Immature natural killer cell (primary cell): ENCODE results near the gene RUNX1. TPM values are rescaled to one million over a fixed set of nuclear protein-coding genes. Genes with fewer than 3 reads are reported as not detected.

Experiments used
- DNase-seq, 3 donors: peaks; one replicate each; pipeline ENCODE4 v3.0.0; 2022; ENCODE audit warnings: mixed read lengths in 1 of 3
- H3K27ac Mint-ChIP-seq, 6 donors: one replicate each; pipeline ENCODE4 v1.8.0; 2020; ENCODE audit warnings: mixed read lengths in 6 of 6, mild to moderate bottlenecking in 5 of 6, inconsistent platforms in 4 of 6, moderate library complexity in 3 of 6
- H3K27me3 Mint-ChIP-seq, 3 donors: one replicate each; pipeline ENCODE4 v1.8.0; 2020 to 2021; ENCODE audit warnings: low read depth in 3 of 3, mild to moderate bottlenecking in 3 of 3, mixed read lengths in 3 of 3, moderate library complexity in 3 of 3, inconsistent platforms in 1 of 3
- H3K36me3 Mint-ChIP-seq, 3 donors: one replicate each; pipeline ENCODE4 v1.8.0; 2020; ENCODE audit warnings: mixed read lengths in 3 of 3, inconsistent platforms in 2 of 3, mild to moderate bottlenecking in 2 of 3
- H3K4me1 Mint-ChIP-seq, 2 donors: one replicate each; pipeline ENCODE4 v1.8.0; 2020; ENCODE audit warnings: inconsistent platforms in 2 of 2, mild to moderate bottlenecking in 2 of 2, mixed read lengths in 2 of 2, moderate library complexity in 1 of 2
- H3K4me3 Mint-ChIP-seq, 5 donors: one replicate each; pipeline ENCODE4 v1.8.0; 2020; ENCODE audit warnings: mild to moderate bottlenecking in 5 of 5, mixed read lengths in 5 of 5, inconsistent platforms in 3 of 5, moderate library complexity in 3 of 5
- H3K9me3 Mint-ChIP-seq, 6 donors: one replicate each; pipeline ENCODE4 v1.8.0; 2020; ENCODE audit warnings: mild to moderate bottlenecking in 6 of 6, mixed read lengths in 6 of 6, inconsistent platforms in 4 of 6, moderate library complexity in 3 of 6
- polyA plus RNA-seq, 3 donors: library from polyadenylated mRNA; unstranded; fragments of 300-500 nt; fragmentation: Illumina TruSeq; gene quantifications; one replicate each; pipeline ENCODE4 v1.2.3, GENCODE V29; 2021

RUNX1 gene
- polyA plus RNA-seq, 3 donors from 2014 or later: 6.2 to 25.2 (median 10.6) TPM

- Mint-ChIP-seq H3K36me3 (peaks cover 20 to 32% (median 24%) of the 10 kb centered on the region in 3 donors), H3K27ac (peak overlapping the region; percentile 76 to 87 (median 78)), H3K9me3 (no peaks in the 10 kb centered on the region), H3K4me3 (peak overlapping the region in 4 of 5 donors; percentile 13 to 62 (median 52)), H3K27me3 (peaks cover 0 to 5% (median 2%) of the 10 kb centered on the region in 3 donors), H3K4me1 (peaks cover 48 to 59% of the 10 kb centered on the region in 2 donors)
- DNase-seq: peak; percentile 62 to 71 (median 63)
These were observed 248.1 kb downstream of the RUNX1 start for GRCh38 chr21:34800797-34801518.

- peaks cover 16 to 41% (median 17%) of the 10 kb centered on the region in 3 donors for H3K36me3 Mint-ChIP-seq
- no peak for DNase-seq
- H3K4me3 Mint-ChIP-seq: no peak overlapping the region
- peak overlapping the region in 5 of 6 donors; percentile 5 to 61 (median 54) for H3K27ac Mint-ChIP-seq
- no peaks in the 10 kb centered on the region for H3K9me3 Mint-ChIP-seq
- H3K27me3 Mint-ChIP-seq: peaks cover 0 to 2% (median 2%) of the 10 kb centered on the region in 3 donors
- H3K4me1 Mint-ChIP-seq: peaks cover 34 to 42% of the 10 kb centered on the region in 2 donors
These were observed 250.0 kb downstream of the RUNX1 start for GRCh38 chr21:34799092-34799491.

- H3K36me3 Mint-ChIP-seq: peaks cover 12 to 39% (median 17%) of the 10 kb centered on the region in 3 donors
- H3K9me3 Mint-ChIP-seq: no peaks in the 10 kb centered on the region
- no peak for DNase-seq
These were observed 251.1 kb downstream of the RUNX1 start for GRCh38 chr21:34797921-34798535.

GRCh38 chr21:34797201-34797525, 251.9 kb downstream of the RUNX1 start:
- DNase-seq: no peak
- Mint-ChIP-seq H3K4me3 (no peak overlapping the region), H3K27me3 (peaks cover 0 to 2% (median 2%) of the 10 kb centered on the region in 3 donors), H3K4me1 (peaks cover 23 to 26% of the 10 kb centered on the region in 2 donors), H3K9me3 (no peaks in the 10 kb centered on the region), H3K27ac (peak overlapping the region in 4 of 6 donors; percentile 30 to 57 (median 44)), H3K36me3 (peaks cover 12 to 42% (median 21%) of the 10 kb centered on the region in 3 donors)

More at GRCh38 chr21:34797921-34798535, 251.1 kb downstream of the RUNX1 start:
- no peak overlapping the region for H3K4me3 Mint-ChIP-seq
- H3K27ac Mint-ChIP-seq: peak overlapping the region in 2 of 6 donors; percentile 17 to 23
- H3K4me1 Mint-ChIP-seq: peaks cover 32 to 35% of the 10 kb centered on the region in 2 donors
- peaks cover 0 to 2% (median 2%) of the 10 kb centered on the region in 3 donors for H3K27me3 Mint-ChIP-seq

GRCh38 chr21:34796518-34797200, 252.4 kb downstream of the RUNX1 start:
- Mint-ChIP-seq H3K4me3 (no peak overlapping the region), H3K9me3 (no peaks in the 10 kb centered on the region), H3K36me3 (peaks cover 12 to 42% (median 21%) of the 10 kb centered on the region in 3 donors), H3K27me3 (peaks cover 0 to 2% (median 2%) of the 10 kb centered on the region in 3 donors), H3K27ac (peak overlapping the region in 4 of 6 donors; percentile 30 to 57 (median 44)), H3K4me1 (peaks cover 18 to 21% of the 10 kb centered on the region in 2 donors)
- DNase-seq: no peak

GRCh38 chr21:34795548-34796180, 253.4 kb downstream of the RUNX1 start:
- DNase-seq: no peak
- Mint-ChIP-seq H3K4me3 (no peak overlapping the region), H3K4me1 (peaks cover 9 to 11% of the 10 kb centered on the region in 2 donors), H3K27ac (peak overlapping the region in 5 of 6 donors; percentile 16 to 63 (median 52)), H3K27me3 (peaks cover 0 to 2% (median 2%) of the 10 kb centered on the region in 3 donors), H3K36me3 (peaks cover 12 to 49% (median 24%) of the 10 kb centered on the region in 3 donors), H3K9me3 (no peaks in the 10 kb centered on the region)

- peaks cover 12 to 51% (median 25%) of the 10 kb centered on the region in 3 donors for H3K36me3 Mint-ChIP-seq
- peaks cover 0 to 2% (median 2%) of the 10 kb centered on the region in 3 donors for H3K27me3 Mint-ChIP-seq
- H3K9me3 Mint-ChIP-seq: no peaks in the 10 kb centered on the region
- no peak overlapping the region for H3K4me3 Mint-ChIP-seq
- peaks cover 7 to 8% of the 10 kb centered on the region in 2 donors for H3K4me1 Mint-ChIP-seq
- no peak for DNase-seq
- peak overlapping the region in 5 of 6 donors; percentile 16 to 63 (median 52) for H3K27ac Mint-ChIP-seq
These were observed 253.9 kb downstream of the RUNX1 start for GRCh38 chr21:34795175-34795547.

- Mint-ChIP-seq H3K9me3 (no peaks in the 10 kb centered on the region), H3K27ac (peak overlapping the region in 3 of 6 donors; percentile 16 to 63 (median 20)), H3K27me3 (peaks cover 0 to 2% (median 2%) of the 10 kb centered on the region in 3 donors), H3K36me3 (peaks cover 12 to 51% (median 25%) of the 10 kb centered on the region in 3 donors), H3K4me1 (peaks cover 3 to 4% of the 10 kb centered on the region in 2 donors), H3K4me3 (no peak overlapping the region)
- DNase-seq: no peak
These were observed 254.4 kb downstream of the RUNX1 start for GRCh38 chr21:34794686-34795085.

- peaks cover 6 to 43% (median 16%) of the 10 kb centered on the region in 3 donors for H3K36me3 Mint-ChIP-seq
These were observed 255.6 kb downstream of the RUNX1 start for GRCh38 chr21:34793471-34793870.

GRCh38 chr21:34792504-34793089, 256.5 kb downstream of the RUNX1 start:
- Mint-ChIP-seq H3K27me3 (peaks cover 0 to 2% (median under 1%) of the 10 kb centered on the region in 3 donors), H3K36me3 (peaks cover 0 to 34% (median 8%) of the 10 kb centered on the region in 3 donors), H3K9me3 (no peaks in the 10 kb centered on the region), H3K4me3 (no peak overlapping the region), H3K4me1 (no peaks in the 10 kb centered on the region), H3K27ac (no peak overlapping the region)
- DNase-seq: no peak

More at GRCh38 chr21:34793471-34793870, 255.6 kb downstream of the RUNX1 start:
- Mint-ChIP-seq H3K4me3 (no peak overlapping the region), H3K4me1 (peaks cover 0 to 3% of the 10 kb centered on the region in 2 donors), H3K27me3 (peaks cover 0 to 2% (median 2%) of the 10 kb centered on the region in 3 donors), H3K27ac (no peak overlapping the region), H3K9me3 (no peaks in the 10 kb centered on the region)
- DNase-seq: no peak

- DNase-seq: no peak
- H3K9me3 Mint-ChIP-seq: no peaks in the 10 kb centered on the region
- no peak overlapping the region for H3K4me3 Mint-ChIP-seq
- no peak overlapping the region for H3K27ac Mint-ChIP-seq
- H3K36me3 Mint-ChIP-seq: peaks cover 0 to 27% (median 8%) of the 10 kb centered on the region in 3 donors
- H3K27me3 Mint-ChIP-seq: peaks cover 0 to 3% (median 0%) of the 10 kb centered on the region in 3 donors
- no peaks in the 10 kb centered on the region for H3K4me1 Mint-ChIP-seq
These were observed 257.2 kb downstream of the RUNX1 start for GRCh38 chr21:34791776-34792503.

- no peak overlapping the region for H3K4me3 Mint-ChIP-seq
- H3K4me1 Mint-ChIP-seq: no peaks in the 10 kb centered on the region
- no peaks in the 10 kb centered on the region for H3K9me3 Mint-ChIP-seq
- H3K36me3 Mint-ChIP-seq: peaks cover 0 to 21% (median 8%) of the 10 kb centered on the region in 3 donors
- H3K27ac Mint-ChIP-seq: peak overlapping the region in 1 of 6 donors; percentile 39
- DNase-seq: no peak
- peaks cover 0 to 3% (median 3%) of the 10 kb centered on the region in 3 donors for H3K27me3 Mint-ChIP-seq
These were observed 258.3 kb downstream of the RUNX1 start for GRCh38 chr21:34790834-34791233.
